Activated CD4-positive, alpha-beta T cell treated with anti-CD3 and anti-CD28 coated beads, Interleukin-2, amount 50 U/mL, for 1 hour (primary cell): ENCODE results near the gene CPED1.

ENCODE experiments used
- DNase-seq: peaks from one replicate; pipeline ENCODE4 v3.0.0-alpha.2; 2020

Gene CPED1

GRCh38 chr7:121075952-121076349 is 87.4 kb downstream of the CPED1 start:
- DNase-seq: no peak

- DNase-seq: no peak
These were observed 88.0 kb downstream of the CPED1 start for GRCh38 chr7:121076350-121077164.

GRCh38 chr7:121077165-121077630 is 88.7 kb downstream of the CPED1 start:
- no peak for DNase-seq

GRCh38 chr7:121078701-121079227 is 90.3 kb downstream of the CPED1 start:
- no peak for DNase-seq

GRCh38 chr7:121079425-121080169 is 91.1 kb downstream of the CPED1 start:
- DNase-seq: no peak

- no peak for DNase-seq
These were observed 91.9 kb downstream of the CPED1 start for GRCh38 chr7:121080257-121080912.

GRCh38 chr7:121080913-121081326 is 92.4 kb downstream of the CPED1 start:
- no peak for DNase-seq

- no peak for DNase-seq
These were observed 92.9 kb downstream of the CPED1 start for GRCh38 chr7:121081327-121081936.

- no peak for DNase-seq
These were observed 94.0 kb downstream of the CPED1 start for GRCh38 chr7:121082400-121083101.

GRCh38 chr7:121083138-121083789 is 94.8 kb downstream of the CPED1 start:
- DNase-seq: no peak

- DNase-seq: no peak
These were observed 95.3 kb downstream of the CPED1 start for GRCh38 chr7:121083790-121084251.

- no peak for DNase-seq
These were observed 95.7 kb downstream of the CPED1 start for GRCh38 chr7:121084256-121084655.

GRCh38 chr7:121084748-121085336 is 96.3 kb downstream of the CPED1 start:
- no peak for DNase-seq

- no peak for DNase-seq
These were observed 97.4 kb downstream of the CPED1 start for GRCh38 chr7:121085922-121086321.

- DNase-seq: no peak
These were observed 100.4 kb downstream of the CPED1 start for GRCh38 chr7:121088870-121089269.

GRCh38 chr7:121094829-121095228 is 106.3 kb downstream of the CPED1 start:
- no peak for DNase-seq

GRCh38 chr7:121097577-121097976 is 109.1 kb downstream of the CPED1 start:
- DNase-seq: no peak

- no peak for DNase-seq
These were observed 111.1 kb downstream of the CPED1 start for GRCh38 chr7:121099572-121099971.

- DNase-seq: no peak
These were observed 112.6 kb downstream of the CPED1 start for GRCh38 chr7:121101083-121101482.

GRCh38 chr7:121101621-121102020 is 113.1 kb downstream of the CPED1 start:
- DNase-seq: no peak

GRCh38 chr7:121102619-121103018 is 114.1 kb downstream of the CPED1 start:
- DNase-seq: no peak
